HG02852 (cell line): Measurements from ENCODE around the gene GNGT1.
"Not testable (repeated sequence)": the region's sequence is repeated elsewhere in the genome, so short reads cannot be mapped to it uniquely, and the experiment has no call there.

Experiments used
- ATAC-seq: cut with Tn5 transposase; IDR thresholded peaks from one replicate; pipeline ENCODE4 v1.9.1; 2021; ENCODE audit warnings: mild to moderate bottlenecking, moderate library complexity; ENCODE audit not compliant: unreplicated experiment

The GNGT1 gene

DNA sequence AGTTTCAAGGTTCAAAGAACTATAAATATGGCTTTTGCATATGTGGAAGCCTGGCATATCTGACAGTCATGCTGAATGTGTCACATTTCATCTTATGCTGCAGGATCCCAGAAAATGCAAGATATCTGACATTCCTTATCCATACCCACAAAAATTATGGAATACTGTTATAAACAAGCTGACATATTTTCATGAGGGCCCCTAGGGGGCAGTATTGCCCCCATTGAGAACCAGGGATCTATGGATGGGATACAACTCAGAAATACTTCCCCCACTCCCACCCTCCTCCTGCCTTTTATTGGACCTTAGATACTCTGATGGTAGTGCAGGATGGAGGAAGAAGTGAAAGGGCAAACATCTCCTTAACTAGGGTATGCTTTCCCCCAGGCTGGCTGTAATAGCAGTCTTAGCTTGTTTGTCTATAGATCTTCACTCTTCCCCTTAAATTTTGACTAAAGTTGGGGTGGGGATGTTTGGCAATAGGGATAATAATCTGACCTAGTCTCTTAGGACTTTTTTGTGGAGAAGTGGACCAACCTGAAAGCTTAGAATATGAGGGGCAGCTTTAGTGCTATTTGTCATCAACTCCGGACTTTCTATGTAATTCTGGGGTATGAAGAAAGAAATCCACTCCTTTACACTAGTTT, 3.5 kb upstream of the GNGT1 start:
- no peak for ATAC-seq

DNA sequence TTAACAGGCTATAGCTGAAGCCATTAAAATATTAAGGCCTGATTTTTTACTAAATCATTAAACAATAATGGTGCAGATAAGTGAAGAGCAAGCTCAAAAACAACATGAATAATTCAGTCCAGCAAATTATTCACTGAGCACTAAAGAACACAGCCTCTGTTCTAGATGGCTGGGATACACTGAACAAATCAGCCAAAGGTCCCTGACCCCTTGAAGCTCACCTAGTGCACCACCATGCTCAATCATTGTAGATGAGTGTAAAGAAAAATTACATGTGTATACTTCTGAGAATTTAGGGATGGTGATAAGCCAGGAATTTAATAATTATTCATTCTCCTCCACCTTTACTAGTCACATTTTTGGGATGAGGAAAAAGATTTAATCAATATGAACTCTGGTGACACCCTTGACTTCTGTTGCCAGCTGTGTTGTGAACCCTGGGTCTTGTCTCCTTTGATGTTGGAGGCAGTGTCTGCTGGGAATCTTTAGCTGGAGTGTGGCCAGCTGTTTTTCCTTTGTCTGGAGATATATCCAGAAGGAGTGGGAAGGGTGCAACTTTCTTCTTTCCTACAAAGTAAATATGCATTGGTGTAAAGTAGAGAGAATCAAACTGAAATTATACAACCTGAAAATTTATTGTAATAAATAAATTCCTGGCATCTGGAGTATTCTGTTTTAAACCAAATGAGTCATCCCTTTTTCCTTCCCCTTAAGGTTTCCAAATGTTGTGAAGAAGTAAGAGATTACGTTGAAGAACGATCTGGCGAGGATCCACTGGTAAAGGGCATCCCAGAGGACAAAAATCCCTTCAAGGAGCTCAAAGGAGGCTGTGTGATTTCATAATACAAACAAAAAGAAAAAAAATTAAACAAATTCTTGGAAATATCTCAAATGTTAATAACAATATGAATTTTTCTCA, 4.0 kb downstream of the GNGT1 start:
- ATAC-seq: no peak

DNA sequence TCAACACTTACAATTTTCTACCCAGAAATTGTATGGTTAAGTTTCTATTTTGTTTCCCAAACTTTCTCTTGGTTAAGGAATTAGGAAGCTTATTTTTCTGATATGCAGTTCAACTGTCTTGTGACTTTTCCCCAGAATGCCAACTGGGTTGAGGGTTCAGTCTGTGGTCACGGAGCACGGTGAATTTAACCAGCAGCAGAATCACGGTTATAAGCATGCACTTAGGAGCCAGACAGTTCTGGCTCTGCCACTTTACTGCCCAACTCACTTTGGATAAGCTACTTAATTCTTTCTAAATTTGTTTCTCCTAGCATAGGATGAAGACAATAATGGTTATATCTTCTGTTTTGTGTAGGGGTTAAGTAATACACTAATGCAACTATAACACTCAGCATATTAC, 4.9 kb downstream of the GNGT1 start:
- ATAC-seq: not testable (repeated sequence)

DNA sequence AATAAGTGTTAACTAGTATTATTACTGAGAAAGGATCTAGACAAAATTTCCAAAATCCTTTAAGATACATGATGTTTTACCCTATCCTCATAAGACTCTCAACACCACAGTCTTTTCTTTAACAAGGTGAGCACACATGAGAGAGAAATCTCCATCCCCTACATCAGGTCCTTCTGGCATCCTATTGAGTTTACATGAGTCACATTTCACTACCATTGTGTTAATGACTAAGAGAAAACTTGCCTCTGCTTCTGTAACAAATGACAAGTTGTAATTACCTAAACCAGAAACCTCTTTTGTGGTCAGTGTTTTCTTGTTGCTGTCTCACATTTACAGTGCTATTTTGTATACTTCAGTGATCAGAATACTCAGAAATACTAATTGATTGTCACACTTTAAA, 5.3 kb downstream of the GNGT1 start:
- ATAC-seq: peak; percentile 73

DNA sequence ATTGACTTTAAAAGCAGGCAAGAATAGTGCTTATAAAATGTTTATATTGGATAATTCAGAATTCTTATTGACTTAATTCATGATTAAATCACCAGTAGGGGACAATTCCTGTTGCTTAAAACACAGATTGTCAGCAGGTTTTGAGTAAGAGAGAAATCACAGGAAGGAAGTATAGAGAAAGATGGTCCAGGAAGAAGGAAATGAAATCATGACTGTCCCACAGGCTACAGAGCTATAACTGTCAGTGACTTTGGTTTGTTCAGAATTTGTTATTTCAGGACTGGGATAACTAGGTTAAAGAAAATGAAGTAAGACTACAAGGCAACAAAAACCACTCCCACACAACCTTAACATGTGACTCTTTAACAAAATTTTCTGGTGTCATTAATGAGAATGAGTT, 6.8 kb downstream of the GNGT1 start:
- ATAC-seq: no peak

DNA sequence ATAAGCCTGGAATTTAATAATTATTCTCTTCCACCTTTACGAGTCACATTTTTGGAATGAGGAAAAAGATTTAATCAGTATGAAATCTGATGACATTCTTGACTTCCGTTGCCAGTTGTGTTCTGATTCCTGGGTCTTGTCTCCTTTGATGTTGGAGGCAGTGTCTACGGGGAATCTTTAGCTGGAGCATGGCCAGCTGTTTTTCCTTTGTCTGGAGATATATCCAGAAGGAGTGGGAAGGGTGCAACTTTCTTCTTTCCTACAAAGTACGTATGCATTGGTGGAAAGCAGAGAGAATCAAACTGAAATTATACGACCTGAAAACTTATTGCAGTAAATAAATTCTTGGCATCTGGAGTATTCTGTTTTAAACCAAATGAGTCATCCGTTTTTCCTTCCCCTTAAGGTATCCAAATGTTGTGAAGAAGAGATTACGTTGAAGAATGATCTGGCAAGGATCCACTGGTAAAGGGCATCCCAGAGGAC, 8.3 kb downstream of the GNGT1 start:
- ATAC-seq: no peak

DNA sequence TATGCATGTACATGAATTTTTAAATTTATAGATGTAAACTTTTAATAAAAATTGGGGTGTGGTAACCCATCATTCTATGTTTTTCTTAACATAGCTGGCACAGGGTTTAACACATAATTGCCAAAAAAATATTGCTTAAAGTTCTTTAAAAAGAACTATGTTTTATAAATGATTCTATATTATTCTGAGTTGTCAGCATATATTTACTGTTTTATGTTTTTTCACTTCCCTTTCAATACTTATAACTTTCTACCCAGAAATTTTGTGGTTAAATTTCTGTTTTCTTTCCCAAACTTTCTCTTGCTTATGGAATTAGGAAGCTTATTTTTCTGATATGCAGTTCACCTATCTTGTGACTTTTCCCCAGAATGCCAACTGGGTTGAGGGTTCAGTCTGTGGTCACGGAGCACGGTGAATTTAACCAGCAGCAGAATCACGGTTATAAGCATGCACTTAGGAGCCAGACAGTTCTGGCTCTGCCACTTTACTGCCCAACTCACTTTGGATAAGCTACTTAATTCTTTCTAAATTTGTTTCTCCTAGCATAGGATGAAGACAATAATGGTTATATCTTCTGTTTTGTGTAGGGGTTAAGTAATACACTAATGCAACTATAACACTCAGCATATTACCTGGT, 9.0 kb downstream of the GNGT1 start:
- ATAC-seq: not testable (repeated sequence)

DNA sequence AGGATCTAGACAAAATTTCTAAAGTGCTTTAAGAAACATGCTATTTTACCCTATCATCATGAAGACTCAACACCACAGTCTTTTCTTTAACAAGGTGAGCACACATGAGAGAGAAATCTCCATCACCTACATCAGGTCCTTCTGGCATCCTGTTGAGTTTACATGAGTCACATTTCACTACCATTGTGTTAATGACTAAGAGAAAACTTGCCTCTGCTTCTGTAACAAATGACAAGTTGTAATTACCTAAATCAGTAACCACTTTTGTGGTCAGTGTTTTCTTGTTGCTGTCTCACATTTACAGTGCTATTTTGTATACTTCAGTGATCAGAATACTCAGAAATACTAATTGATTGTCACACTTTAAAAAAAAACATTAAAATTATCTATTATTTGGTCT, 9.5 kb downstream of the GNGT1 start:
- ATAC-seq: peak; percentile 54

DNA sequence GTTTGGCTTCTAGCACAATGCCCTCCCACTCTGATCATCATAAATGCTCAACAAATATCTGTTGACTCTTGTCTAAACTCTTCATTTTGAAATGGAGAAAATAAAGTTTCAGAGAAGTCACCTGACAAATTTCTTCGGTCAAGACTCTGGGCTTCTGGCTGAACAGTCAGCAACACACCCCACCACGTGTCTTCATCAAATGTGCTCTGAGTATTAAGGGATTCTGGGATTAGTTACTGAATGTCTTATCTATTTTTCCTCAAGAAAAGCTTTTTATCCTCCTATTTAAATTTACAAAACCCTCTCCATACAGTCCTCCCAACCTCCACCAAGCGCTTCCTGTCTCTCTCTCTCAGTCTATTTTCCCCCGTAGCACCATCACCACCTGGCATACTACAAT, 9.9 kb downstream of the GNGT1 start:
- not testable (repeated sequence) for ATAC-seq

DNA sequence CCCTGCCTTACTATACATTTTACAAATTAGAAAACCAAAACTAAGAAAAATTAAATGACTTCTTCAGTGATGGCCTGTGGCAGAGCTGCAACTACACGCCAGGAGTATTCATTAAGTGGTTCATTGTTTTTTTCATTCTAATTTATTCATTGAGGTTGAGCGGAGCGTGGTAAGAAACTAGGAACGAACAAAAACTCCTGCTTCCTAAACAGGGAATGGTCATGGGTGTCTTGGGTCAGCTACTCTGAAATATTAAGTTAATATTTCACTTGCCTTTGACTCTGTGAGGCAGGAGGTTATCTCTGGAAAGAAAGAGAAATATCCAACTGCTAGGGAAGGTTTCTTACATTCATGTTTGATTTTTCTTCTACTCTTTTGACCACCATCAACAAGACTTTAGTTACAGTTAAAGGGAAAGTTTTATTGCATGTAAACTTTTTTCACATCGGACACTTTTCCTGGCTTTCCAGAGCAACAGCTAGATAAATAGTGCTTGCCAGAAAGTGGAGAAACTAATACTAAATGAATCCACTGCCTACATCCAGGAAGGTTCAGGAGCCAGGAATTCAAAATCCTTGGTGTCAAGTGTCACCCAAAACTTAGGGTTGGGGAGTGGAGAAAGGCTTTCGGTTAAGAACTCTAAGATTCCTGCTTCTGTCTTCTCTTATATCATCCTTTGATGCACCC, 14.3 kb downstream of the GNGT1 start:
- ATAC-seq: no peak

DNA sequence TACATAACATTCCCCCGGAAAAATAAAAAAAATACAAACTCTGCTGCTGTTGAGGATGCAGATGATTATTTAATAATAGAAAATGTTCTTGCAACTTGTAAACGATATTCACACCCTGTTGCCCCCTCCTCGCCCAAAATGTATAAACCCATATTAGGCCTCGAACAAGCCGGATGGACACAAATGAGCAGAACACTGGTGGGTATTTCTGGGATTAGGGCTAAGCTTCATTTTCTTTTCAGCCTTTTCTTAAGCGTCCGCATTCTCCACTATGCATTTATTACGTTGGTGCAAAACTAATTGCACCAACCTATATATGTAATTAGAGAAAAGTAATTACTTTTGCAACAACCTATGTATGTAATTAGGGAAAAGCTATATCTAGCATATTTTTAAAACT, 14.8 kb downstream of the GNGT1 start:
- no peak for ATAC-seq

DNA sequence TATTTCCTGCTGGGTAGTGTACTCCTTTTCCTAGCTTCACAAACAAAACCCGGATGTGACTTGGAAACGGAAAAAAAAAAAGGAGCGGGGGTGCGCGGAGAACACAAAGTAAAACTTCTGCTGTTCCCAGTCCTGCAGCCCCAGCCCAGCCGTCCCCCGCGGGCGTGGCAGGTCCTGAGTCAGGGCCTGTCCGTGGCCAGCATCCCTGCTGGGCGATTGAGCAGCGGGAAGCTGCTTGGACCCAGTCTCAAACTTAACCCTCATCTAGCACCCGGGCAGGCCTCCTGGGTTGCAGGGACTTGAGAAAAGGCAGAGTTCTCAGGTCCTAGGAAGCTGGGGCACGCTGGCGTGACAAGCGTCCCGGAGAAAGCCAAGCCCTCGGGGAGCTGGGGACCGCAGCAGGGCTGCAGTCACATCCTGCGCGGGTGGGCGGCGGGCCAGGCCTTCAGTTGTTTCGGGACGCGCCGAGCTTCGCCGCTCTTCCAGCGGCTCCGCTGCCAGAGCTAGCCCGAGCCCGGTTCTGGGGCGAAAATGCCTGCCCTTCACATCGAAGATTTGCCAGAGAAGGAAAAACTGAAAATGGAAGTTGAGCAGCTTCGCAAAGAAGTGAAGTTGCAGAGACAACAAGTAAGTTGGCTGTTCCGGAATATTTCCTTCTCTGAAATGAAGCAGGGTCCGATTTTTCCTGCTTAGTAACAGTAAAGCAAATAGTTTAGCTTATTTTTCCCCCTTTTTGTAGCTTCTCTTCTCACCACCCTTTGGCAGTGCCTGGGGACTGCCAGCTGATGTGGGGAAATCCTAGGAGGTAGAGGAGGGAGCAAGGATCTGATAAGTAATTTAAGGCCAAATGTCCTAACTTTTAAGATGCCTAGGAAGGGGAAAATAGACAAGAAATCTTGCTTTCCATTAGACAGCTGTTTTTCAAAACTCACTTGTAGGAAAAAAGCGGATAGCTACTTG, 15.5 kb downstream of the GNGT1 start, which contains the start of gene GNG11:
TSS of gene GNG11 (plus strand) at position 129 of the 960 bp plus-strand sequence. CDS start at position 532, 403 bp downstream.
- ATAC-seq: peak; percentile 93

DNA sequence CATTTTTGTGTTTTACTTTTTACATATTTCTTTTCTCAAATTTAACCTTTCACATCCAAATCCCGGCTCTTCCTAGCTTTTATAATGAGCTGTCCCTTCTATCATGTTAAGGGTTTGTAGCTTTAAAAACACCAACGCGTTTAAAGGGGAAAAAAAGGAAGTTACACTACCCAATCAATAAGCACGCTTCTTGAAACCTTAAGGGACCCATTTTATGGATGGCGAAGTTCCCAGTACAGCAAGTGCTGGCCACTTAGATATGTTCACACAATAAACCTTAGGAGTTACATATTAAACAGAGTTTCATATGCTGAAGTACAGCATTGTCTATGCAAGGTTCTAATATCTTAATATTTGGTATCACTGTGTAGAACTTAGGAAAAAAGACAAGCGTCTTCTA, 16.9 kb downstream of the GNGT1 start:
- no peak for ATAC-seq

DNA sequence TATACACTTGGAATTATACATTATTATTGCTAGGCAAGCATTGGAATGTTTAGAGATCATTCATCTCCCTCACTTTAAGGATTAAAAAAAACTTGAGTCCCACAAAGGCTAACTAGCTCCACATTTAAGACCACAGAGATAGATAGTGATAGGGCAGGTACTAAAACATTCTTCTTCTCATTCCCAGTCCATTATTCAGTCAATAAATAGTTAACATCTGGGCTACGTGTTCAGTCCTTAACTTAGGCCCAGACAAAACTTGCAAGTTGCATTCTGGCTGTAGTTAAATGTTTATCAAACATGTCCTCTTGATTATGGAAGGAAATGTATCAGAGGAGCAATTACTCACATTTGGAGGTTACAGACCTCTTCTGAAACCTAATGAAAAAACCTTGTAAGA, 17.6 kb downstream of the GNGT1 start:
- no peak for ATAC-seq

DNA sequence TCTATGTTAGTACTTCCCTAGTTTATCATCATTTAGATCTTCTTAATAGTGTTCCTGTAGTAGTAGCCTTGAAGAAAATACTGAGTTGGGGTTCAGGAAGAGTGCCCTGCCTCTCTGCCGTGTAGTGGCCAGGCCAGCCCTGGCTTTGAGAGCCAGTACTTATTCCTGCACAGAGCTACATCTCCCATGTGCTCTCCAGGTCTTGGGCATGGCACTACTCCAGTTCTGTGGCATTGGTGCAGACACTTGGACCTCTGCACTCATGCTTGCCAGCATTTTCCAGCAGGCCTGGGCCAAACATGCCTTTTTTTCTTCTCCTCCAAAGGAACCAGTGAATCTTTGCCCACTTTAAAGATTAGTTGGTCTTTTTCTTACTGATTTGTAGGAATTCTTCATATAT, 20.4 kb downstream of the GNGT1 start:
- no peak for ATAC-seq

DNA sequence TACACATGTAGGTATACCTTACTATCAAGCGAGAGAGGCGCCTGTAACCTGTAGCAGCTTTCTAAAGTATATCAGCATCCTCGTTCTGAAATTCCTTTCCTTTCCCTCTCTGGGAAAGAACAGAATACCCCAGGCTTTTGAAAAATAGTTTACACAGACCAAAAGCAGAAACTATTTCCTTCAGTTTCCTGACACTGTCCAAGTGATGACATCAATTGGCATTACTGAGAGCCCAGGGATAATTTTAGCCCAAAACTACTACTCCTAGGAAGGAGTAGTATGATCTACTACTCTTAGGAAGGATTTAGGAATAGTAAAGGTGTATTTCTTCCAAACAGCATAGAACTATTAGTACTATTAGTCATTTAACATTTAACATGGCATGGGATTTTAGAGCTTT, 21.2 kb downstream of the GNGT1 start:
- ATAC-seq: no peak

DNA sequence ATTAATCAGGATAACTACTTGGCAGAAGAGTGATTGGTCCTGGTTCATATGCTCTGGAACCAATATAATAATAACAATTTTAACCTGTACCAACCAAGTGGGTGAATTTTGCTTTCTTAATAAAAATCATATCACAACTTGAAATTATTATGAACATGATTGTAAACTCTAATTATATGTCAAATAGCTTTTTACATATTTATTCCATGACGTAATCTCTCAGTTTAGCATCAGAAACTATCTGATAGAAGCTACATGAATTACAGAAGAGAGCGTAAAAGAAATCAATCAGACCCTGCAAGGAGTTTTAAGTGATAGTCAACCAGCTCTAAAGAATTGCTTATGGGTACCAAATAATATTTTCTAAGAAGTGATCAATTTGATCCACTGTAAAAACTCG, 25.3 kb downstream of the GNGT1 start:
- ATAC-seq: no peak

DNA sequence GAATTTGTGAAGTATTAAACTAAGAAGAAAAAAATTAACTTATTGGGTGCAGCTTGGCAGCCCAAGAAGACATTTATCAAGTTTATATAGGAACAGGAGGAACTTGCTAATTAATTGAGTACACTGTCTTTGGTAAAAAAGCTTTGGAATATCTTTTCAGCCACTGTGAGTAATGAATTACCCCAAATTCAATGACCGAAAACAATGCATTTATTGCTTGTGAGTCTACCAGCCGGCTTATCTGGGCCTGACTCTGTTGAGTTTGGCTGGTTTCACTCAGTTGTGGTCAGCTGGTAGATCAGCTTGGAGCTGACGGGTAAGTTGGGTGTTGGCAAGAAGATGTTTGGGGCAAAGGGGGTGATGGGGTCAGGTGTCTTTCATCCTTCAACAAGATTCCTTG, 26.8 kb downstream of the GNGT1 start:
- ATAC-seq: no peak

DNA sequence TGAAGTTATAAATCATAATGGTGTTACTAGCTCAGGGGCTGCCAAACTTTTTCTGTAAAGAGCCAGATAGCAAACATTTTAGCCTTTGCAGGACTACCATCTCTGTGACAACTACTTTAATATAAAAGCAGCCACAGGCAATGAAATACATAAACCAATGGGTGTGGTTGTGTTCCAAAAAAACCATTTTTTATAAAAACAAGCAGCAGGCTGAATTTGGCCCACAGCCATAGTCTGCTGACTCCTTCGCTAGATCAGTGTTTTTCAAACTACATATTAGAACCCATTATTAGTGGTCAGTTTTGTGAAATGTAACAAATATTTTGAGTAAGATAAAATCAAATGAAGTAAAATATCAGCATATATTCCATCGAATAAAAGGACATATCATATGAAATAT, 28.7 kb downstream of the GNGT1 start:
- no peak for ATAC-seq

DNA sequence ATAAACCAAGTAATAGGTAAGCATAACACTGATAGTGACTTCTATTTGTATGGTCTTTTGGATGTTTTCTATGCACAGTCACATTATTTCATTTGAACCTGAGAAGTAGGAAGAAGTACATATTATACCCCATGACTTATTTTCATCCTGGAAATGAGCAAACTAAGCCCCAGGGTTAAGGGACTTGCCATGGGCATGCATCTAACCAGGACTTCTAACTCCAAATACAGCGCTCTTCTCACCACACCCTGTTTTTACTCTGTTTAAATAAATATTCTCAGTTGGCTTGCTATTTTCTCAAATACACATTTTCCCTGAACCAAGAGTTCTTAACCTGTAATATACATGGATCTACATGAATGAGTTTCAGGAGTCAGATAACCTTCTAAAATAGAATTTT, 31.5 kb downstream of the GNGT1 start:
- ATAC-seq: no peak
